Measurements from ENCODE around the gene SORCS2.

GRCh38 chr4:7537853-7538400 is 345.6 kb downstream of the SORCS2 start:
- no peak for TF ChIP-seq POLR2AphosphoS5 (IDR thresholded peaks at IDR 0.05; ENCODE audit: low read depth, low read length)
- TF ChIP-seq REST (IDR thresholded peaks at IDR 0.05; ENCODE audit: insufficient read depth in 1 of 2, low read depth in 2 of 2, low read length in 2 of 2) = no peak
- no peak for TF ChIP-seq FOXP2 (optimal IDR thresholded peaks at IDR 0.05; ENCODE audit: borderline replicate concordance, extremely low read depth, extremely low read length, insufficient read depth)
- TF ChIP-seq SIN3A (IDR thresholded peaks at IDR 0.05; ENCODE audit: borderline replicate concordance, insufficient read depth, low read length) = no peak

Data from PFSK-1 (cell line).